HG02973 (cell line): Measurements from ENCODE around the gene TP63.

ENCODE experiments used
- ATAC-seq: cut with Tn5 transposase; IDR thresholded peaks from one replicate; pipeline ENCODE4 v1.9.1; 2021; ENCODE audit warnings: moderate library complexity; ENCODE audit not compliant: unreplicated experiment

TP63 gene

GRCh38 chr3:189680723-189681122 lies 49.5 kb downstream of the TP63 start:
- no peak for ATAC-seq

- no peak for ATAC-seq
Observed at GRCh38 chr3:189683546-189684255, 52.5 kb downstream of the TP63 start.

- ATAC-seq = no peak
Observed at GRCh38 chr3:189684317-189684716, 53.1 kb downstream of the TP63 start.

- no peak for ATAC-seq
Observed at GRCh38 chr3:189685291-189685690, 54.1 kb downstream of the TP63 start.

GRCh38 chr3:189685860-189686259 lies 54.7 kb downstream of the TP63 start:
- no peak for ATAC-seq

GRCh38 chr3:189687475-189687874 lies 56.3 kb downstream of the TP63 start:
- no peak for ATAC-seq

- no peak for ATAC-seq
Observed at GRCh38 chr3:189688262-189688661, 57.1 kb downstream of the TP63 start.

GRCh38 chr3:189689625-189690024 lies 58.4 kb downstream of the TP63 start:
- ATAC-seq = no peak

GRCh38 chr3:189690237-189690636 lies 59.0 kb downstream of the TP63 start:
- ATAC-seq = no peak

GRCh38 chr3:189690672-189691071 lies 59.5 kb downstream of the TP63 start:
- no peak for ATAC-seq

GRCh38 chr3:189695400-189695799 lies 64.2 kb downstream of the TP63 start:
- no peak for ATAC-seq

- no peak for ATAC-seq
Observed at GRCh38 chr3:189698811-189699210, 67.6 kb downstream of the TP63 start.

- no peak for ATAC-seq
Observed at GRCh38 chr3:189699885-189700284, 68.7 kb downstream of the TP63 start.

GRCh38 chr3:189702066-189702646 lies 71.0 kb downstream of the TP63 start:
- ATAC-seq = no peak

GRCh38 chr3:189703865-189704264 lies 72.7 kb downstream of the TP63 start:
- no peak for ATAC-seq

GRCh38 chr3:189708375-189708774 lies 77.2 kb downstream of the TP63 start:
- no peak for ATAC-seq

GRCh38 chr3:189710620-189711402 lies 79.6 kb downstream of the TP63 start:
- ATAC-seq = peak; percentile 42

GRCh38 chr3:189712906-189713483 lies 81.8 kb downstream of the TP63 start:
- ATAC-seq = no peak

- ATAC-seq = peak; percentile 49
Observed at GRCh38 chr3:189714991-189715961, 84.1 kb downstream of the TP63 start.

- no peak for ATAC-seq
Observed at GRCh38 chr3:189718215-189718614, 87.0 kb downstream of the TP63 start.
